Frontal cortex (tissue), 4 donors: ENCODE results near the gene MAP3K14. TPM values are rescaled to one million over a fixed set of nuclear protein-coding genes. Genes with fewer than 3 reads are reported as not detected.

ENCODE experiments used
- DNase-seq, 2 donors: peaks; one replicate each; pipeline ENCODE4 v3.0.0; 2012; ENCODE audit warnings: low spot score in 2 of 2
- FAIRE-seq: peaks from 2 replicates; lab custom pipeline; 2012; peaks lifted over from hg19 to GRCh38; lab: Jason Lieb, UNC
- total RNA-seq: library from RNA; depleted of rRNA; stranded (reverse); fragments of >200 nt; gene quantifications from one replicate; pipeline ENCODE4 v1.2.3, GENCODE V29; 2014
- donor health status: control.
- donor health status: control.
- donor health status: control.

The MAP3K14 gene
- total RNA-seq, 1 donor from 2014 or later: 0.82 TPM

- no peak for FAIRE-seq
Measured at GRCh38 chr17:45339646-45340605, 23.1 kb upstream of the MAP3K14 start.

GRCh38 chr17:45338996-45339535 lies 22.2 kb upstream of the MAP3K14 start:
- DNase-seq: no peak
- FAIRE-seq: no peak

More at GRCh38 chr17:45339646-45340605, 23.1 kb upstream of the MAP3K14 start:
- DNase-seq: no peak

DNA sequence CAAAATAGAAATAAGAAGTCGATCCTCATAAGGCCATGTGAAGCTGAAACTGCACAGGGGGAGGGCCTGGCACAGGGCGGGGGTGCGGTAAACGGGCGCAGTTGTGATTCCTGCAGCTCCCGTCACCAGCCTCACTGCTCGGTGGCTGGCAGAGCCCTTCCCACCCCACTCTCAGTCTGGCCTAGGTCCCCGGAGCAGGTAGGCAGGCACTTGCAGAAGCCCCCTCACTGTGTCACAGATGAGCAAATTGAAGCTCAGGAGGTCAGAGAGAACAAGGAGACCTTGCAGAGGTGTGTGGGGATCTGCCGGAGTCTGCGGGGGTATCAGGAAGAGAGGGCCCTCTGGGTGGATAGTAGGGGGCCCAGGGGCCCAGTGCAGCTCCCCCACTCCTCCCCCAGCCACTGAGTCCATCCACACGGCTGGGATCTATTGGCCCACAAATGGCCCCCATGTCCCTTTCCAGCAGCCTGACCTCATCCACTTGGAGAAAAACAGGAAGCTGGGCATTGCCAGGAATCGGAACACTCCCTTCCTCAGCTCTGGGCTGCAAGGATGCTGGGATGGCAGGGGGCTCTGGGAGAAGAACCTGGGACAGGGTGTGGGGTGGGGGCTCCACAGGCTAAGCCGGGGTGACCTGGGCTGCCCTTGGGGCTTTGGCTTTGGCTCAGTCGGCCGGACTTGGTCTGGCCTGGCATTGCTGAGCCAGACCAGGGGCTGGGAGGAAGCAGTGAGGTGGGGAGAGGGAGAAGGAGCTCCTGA lies 21.4 kb upstream of the MAP3K14 start:
- no peak for FAIRE-seq
- no peak for DNase-seq

GRCh38 chr17:45336390-45337182 lies 19.8 kb upstream of the MAP3K14 start:
- FAIRE-seq (no peak), DNase-seq (no peak)

DNA sequence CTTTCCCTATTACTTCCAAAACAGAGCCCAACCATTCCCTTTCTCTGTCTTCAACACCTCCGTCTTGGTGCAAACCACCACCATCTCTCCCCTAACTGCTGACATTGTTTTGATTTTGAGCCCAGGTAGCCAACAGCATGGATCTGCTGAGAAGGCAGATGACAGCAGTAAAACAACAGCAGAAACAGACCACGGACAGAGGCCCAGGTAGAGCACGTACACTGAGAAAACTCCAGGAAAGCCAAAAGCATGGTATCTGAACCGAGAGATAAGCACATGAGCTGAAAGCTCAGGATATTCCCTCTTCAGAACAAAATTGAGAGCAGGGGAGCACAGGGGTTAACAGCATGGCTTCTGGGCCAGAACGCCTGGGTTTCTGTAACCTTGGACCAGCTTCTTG lies 18.9 kb upstream of the MAP3K14 start:
- no peak for DNase-seq
- no peak for FAIRE-seq

GRCh38 chr17:45334701-45335677 lies 18.2 kb upstream of the MAP3K14 start:
- DNase-seq: no peak
- no peak for FAIRE-seq

DNA sequence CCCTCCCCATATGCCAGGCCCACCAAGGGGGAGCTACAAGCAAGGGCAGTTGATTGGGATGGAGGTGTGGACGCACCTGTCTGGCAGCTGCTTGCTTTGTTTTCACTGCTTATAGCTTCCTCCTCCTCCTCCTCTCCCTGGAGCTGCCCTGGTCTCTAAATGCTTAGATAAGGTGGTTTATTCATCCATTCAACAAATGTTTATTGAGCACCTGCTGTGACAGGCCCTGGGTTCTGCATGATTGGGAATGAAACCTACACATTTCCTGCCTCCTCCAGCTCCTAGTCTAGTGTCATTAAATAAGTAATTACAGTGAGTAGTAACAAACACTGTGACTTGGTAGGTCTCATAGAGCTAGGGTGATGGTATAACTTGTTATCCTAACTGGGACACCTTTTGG lies 17.4 kb upstream of the MAP3K14 start:
- FAIRE-seq (no peak), DNase-seq (no peak)

DNA sequence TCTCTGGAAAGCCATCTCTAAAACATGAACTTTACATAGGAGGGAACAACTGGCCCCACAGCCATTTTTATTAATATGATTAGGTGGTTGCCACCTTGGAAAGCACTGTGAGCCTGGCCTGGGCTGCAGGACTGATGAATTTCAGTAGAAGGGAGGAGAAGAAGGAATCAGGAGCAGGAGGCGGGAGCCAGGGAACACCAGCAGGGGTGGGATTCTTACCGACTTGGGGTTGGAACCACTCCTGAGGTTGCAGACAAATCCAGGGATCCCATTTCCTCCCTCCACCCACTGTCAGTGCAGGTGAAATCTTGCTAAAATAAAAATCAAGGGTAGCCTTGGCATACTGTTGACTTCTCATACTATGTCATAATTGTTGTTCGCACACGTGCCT lies 16.9 kb upstream of the MAP3K14 start:
- DNase-seq: no peak
- FAIRE-seq: no peak

DNA sequence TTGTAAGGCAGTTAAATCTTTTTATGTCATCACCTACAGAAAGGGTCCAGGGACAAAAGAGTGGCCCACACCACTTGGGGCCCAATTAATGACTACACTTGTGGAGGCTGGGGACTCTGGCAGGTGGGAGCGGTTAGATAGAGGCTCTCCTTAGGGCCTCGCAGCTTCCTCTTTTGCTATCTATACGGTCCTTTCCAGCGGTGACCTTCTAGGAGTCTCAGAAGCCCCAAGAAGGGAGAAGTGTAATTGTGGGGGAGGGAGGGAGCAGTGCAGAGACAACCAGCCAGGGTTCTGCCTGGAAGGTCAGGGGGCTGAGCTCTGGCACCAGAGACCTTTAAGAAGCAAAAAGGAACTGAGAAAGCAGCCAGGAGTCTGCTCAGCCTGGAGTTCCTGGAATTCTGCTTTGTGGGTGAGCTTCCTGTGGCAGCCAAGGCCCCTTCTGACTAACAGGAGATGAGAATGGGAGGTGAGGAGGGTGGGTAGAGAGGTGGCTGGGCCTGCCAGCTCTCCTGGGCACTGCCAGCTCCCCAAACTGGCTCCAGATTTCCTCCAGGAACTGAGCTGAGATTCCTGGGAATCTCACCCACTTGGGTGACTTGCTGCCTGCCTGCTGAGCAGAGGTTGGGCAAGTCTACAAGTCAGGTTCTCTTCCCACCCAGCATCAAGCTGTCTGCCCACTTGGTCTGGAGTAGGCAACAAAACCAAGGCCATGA lies 16.3 kb upstream of the MAP3K14 start:
- FAIRE-seq (no peak), DNase-seq (no peak)

- DNase-seq (no peak), FAIRE-seq (no peak)
Measured at GRCh38 chr17:45332505-45332904, 15.7 kb upstream of the MAP3K14 start.

GRCh38 chr17:45326626-45327025 lies 9.8 kb upstream of the MAP3K14 start:
- DNase-seq: no peak

DNA sequence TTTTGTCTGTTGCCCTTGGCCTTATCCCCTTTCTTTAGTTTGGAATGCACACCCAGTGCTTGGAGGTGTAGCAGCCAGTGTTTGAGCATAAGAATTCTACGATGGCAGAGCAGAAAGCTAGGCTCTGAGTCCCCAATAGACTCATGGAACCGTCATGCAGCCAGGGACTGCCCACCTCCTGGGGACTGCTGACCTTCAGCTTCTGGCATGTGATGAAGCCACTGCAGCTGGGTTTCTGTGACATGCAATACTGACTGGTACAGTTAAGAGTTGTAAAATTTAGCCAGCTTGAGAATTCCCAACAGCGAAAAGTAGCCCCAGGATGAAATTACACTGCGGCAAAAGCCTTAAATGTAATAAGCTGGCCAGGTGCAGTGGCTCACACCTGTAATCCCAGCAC lies 9.0 kb upstream of the MAP3K14 start:
- no peak for FAIRE-seq
- no peak for DNase-seq

More at GRCh38 chr17:45326626-45327025, 9.8 kb upstream of the MAP3K14 start:
- FAIRE-seq: no peak

DNA sequence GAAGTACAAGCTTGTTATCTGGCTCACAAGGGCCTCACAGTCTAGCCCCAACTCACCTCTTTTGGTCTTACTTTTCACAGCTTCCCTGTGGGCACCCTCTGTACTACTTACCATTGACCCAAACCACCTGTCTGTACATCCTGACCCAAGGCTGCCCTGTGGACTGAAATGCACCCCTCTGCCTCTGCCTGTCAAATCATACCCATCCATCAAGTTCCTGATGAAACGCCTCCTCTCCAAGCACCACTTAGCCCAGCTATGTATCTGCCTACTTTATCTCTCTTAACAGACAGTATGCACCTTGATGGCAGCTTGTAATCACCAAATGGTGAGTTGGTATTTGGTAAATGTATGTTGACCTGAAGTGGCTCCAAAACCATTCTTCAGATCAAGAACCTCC lies 7.5 kb upstream of the MAP3K14 start:
- DNase-seq (no peak), FAIRE-seq (no peak)

- DNase-seq: no peak
- FAIRE-seq: no peak
Measured at GRCh38 chr17:45322168-45322567, 5.3 kb upstream of the MAP3K14 start.

GRCh38 chr17:45320931-45321461 lies 4.2 kb upstream of the MAP3K14 start:
- DNase-seq (no peak), FAIRE-seq (no peak)

DNA sequence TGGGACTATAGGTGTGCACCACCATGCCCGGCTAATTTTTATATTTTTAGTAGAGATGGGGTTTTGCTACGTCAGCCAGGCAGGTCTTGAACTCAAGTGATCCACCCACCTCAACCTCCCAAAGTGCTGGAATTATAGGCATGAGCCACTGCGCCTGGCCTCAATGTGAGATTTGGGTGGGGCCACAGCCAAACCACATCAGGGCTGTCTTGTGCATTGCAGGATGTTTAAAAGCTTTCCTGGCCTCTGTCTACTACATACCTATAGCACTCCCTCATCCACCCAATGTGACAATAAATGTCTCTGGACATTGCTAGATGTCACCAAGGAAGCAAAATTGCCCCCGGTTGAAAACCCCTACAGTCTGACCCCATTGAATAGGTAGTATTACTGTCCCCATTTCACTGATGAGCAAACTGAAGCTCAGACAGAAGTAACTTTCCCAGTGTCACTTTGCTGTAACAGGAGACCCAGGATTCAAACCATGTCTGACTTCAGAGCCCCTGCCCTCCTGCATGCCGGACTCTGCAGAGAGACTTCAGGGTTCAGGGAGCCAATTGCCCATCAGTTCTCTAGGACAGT lies 3.6 kb upstream of the MAP3K14 start:
- DNase-seq: no peak
- FAIRE-seq: no peak

GRCh38 chr17:45319239-45319703 lies 2.5 kb upstream of the MAP3K14 start:
- FAIRE-seq: no peak

More at GRCh38 chr17:45319239-45319703, 2.5 kb upstream of the MAP3K14 start:
- no peak for DNase-seq
